HG03139 (cell line): ENCODE results near the gene B4GALNT4.
"Not testable (repeated sequence)": the region's sequence is repeated elsewhere in the genome, so short reads cannot be mapped to it uniquely, and the experiment has no call there.

Source experiments
- ATAC-seq: cut with Tn5 transposase; IDR thresholded peaks from one replicate; pipeline ENCODE4 v1.9.1; 2021; ENCODE audit not compliant: unreplicated experiment

B4GALNT4 gene

DNA sequence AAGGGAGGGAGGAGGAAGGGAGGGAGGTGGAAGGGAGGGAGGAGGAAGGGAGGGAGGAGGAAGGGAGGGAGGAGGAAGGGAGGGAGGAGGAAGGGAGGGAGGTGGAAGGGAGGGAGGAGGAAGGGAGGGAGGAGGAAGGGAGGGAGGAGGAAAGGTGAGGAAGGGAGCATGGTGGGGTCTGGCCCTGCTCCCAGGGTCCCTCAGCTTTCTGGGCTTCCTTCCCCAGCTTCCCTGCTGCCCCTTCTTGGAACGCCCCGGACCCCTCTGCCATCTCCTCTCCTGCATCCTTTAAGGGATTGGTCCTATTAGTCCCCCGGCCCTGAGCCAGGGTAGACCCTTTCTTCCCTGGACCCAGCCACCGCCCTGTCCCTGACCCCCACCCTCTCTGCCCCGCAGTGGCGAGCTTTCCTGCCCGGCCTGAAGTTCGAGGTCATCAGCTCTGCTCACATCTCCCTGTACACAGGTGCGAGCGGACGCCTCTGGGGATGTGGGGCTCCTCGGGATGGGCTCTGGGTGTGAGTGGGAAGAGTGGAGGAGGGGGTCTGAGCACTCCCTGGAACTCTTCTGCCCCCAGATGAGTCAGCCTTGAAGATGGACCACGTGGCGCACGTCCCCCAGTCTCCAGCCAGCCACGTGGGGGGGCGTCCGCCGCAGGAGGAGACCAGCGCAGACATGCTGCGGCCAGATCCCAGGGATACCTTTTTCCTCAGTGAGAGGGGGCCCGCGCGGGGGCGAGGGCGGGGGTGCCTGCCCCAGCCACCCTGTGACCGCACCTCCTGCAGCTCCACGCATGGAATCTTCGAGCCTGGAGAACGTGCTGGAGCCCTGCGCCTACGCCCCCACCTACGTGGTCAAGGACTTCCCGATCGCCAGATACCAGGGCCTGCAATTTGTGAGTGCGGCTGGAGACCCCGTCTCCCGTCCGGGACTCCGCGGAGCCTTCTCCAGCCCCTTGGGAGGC, 6.0 kb downstream of the B4GALNT4 start:
- ATAC-seq, result no peak

- ATAC-seq, result no peak
Measured at GRCh38 chr11:376531-377173, 7.4 kb downstream of the B4GALNT4 start.

DNA sequence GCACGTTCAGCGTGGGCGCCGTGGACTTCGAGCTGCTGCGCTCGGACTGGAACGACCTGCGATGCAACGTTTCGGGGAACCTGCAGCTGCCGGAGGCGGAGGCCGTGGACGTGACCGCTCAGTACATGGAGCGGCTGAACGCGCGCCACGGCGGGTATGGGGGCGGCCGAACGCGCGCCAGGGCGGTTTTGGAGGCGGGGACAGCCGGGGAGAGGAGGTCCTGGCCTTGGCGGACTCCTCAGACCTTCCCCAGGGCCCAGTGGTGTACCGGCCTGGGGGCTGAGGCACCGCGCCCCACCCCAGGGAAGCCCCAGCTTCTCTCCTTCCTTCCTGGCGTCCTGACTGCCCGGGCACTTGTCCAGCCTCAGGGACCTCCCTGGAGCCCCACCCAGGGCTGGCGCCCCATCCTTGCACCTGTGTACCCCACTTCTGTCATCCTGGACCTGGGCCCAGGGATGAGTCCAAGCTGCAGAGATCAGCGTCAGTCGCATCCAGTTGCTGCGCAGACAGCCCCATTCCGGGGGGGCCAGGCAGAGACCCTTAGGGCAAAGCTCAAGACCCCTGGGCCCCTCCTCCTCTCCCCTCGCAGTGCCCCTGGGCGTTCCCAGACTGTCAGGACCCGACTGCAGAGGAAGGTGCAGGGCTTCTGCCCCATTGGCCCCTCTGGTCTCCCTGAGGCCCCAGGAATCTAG, 8.0 kb downstream of the B4GALNT4 start:
- no peak for ATAC-seq

- no peak for ATAC-seq
Measured at GRCh38 chr11:377883-378500, 8.7 kb downstream of the B4GALNT4 start.

DNA sequence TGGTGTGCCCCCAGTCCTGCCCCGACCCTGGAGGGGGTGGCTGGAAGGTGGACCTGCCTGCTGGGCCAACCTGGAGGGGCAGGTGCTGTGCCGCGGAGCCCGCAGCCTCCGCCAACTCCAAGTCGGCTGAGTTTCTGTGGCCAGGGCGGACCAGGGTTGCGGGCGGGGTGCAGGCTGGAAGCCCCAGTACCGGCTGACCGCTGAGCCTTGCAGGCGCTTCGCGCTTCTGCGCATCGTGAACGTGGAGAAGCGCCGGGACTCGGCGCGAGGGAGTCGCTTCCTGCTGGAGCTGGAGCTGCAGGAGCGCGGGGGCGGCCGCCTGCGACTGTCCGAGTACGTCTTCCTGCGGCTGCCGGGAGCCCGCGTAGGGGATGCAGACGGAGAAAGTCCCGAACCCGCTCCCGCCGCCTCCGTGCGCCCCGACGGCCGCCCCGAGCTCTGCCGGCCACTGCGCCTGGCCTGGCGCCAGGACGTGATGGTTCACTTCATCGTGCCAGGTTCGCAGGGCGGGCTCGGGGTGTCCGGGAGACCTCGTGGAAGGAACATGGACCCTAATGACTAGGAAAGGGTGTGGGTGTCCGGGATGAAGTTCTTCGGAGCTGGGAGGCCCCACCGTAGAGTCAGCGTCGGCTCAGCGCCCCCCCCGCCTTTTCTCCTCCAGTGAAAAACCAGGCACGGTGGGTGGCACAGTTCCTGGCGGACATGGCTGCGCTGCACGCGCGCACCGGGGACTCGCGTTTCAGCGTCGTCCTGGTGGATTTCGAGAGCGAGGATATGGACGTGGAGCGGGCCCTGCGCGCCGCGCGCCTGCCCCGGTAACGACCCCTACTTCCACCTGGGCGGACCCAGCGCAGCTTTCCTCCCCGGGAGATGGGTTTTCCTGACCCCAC, 10.2 kb downstream of the B4GALNT4 start:
- ATAC-seq, result no peak

- ATAC-seq, result no peak
Measured at GRCh38 chr11:380095-380480, 10.8 kb downstream of the B4GALNT4 start.

DNA sequence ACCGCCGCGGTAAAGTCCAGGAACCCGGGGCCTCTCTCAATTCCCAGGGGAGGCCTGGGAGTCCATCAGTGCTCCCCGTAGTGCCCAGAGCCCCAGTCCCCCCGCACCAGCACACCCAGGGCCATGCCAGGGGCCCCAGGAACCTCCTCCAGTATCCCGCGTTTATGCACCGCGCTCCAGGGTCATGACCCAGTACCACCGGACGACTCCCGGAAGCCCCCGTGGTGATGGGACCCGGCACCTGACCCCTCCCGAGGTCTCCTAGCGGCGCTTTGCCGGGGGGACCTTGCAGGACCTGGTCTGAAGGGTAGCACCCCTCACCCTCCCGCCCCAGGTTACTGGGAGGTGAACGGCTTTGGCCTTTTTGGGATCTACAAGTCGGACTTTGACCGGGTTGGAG, 11.2 kb downstream of the B4GALNT4 start:
- ATAC-seq, result no peak

DNA sequence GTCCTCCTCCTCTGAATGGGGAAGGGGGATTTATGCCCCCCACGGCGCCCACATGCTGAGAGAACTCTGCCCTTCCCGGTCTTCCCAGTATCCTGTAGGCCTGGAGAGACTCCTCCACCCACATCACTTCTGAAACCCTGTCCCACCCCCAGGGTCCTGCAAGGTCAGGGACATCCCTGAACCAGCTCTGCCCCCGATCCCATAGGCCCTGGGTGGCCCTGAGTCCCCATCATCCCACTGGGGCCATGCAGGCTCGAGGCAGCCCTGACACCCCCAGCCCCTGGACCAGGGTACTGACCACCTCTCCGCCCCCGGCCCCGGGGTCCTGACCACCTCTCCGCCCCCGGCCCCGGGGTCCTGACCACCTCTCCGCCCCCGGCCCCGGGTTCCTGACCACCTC, 11.7 kb downstream of the B4GALNT4 start:
- ATAC-seq, result no peak

- no peak for ATAC-seq
Measured at GRCh38 chr11:381501-382072, 12.3 kb downstream of the B4GALNT4 start.

GRCh38 chr11:382081-382629, 12.9 kb downstream of the B4GALNT4 start:
- no peak for ATAC-seq

GRCh38 chr11:383431-383830, 14.1 kb downstream of the B4GALNT4 start:
- no peak for ATAC-seq

- no peak for ATAC-seq
Measured at GRCh38 chr11:384511-384910, 15.2 kb downstream of the B4GALNT4 start.

GRCh38 chr11:385594-386351, 16.5 kb downstream of the B4GALNT4 start:
- no peak for ATAC-seq

- ATAC-seq, result no peak
Measured at GRCh38 chr11:386483-386882, 17.2 kb downstream of the B4GALNT4 start.

- no peak for ATAC-seq
Measured at GRCh38 chr11:387193-387793, 18.0 kb downstream of the B4GALNT4 start.

DNA sequence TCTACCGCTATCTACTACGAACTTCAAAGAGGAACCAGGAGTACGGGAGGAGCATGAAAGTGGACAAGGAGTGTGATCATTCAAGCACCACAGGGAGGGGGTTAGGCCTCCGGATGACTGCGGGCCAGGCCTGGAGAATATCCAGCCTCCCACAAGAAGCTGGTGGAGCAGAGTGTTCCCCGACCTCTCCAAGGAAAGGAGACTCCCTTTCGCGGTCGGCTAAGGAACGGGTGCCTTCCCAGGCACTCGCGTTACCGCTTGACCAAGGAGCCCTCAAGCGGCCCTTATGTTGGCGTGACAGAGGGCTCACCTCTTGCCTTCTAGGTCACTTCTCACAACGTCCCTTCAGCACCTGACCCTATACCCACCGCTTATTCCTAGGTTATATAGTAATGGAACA, 20.1 kb downstream of the B4GALNT4 start:
- ATAC-seq, result not testable (repeated sequence)

DNA sequence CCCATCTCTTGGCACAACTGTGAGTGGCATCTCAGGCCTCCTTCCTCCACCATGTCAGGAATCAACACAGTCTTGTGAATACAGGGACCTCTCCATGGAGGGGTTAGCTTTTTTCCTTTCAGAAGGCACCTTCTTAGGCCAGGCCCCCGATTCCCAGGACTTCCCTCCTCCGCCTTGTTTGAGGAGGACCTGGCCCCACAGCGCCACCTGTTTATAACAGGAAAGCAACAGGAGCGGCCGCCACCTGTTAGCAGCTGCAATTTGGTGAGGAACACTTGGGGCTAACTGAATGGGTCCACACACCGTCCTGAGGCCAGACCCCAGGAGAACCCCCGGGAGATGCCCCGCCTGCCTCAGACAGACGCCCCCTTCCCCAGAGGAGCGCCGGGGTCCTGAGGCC, 20.9 kb downstream of the B4GALNT4 start:
- no peak for ATAC-seq
